GM23248 (cell line): ENCODE measurements around the gene CNTN4. TPM values are rescaled to one million over a fixed set of nuclear protein-coding genes. Genes with fewer than 3 reads are reported as not detected.

Experiments
- DNase-seq: peaks from one replicate; pipeline ENCODE4 v3.0.0-alpha.2; 2015
- H2AFZ ChIP-seq: fragments of 200-600 bp; sonication (generic); 2 replicates; pipeline ENCODE4 v1.6.1; 2016; ENCODE audit warnings: antibody characterized with exemption
- H3F3A ChIP-seq: fragments of 200-600 bp; sonication (generic); 2 replicates; pipeline ENCODE4 v1.6.1; 2016; ENCODE audit warnings: mild to moderate bottlenecking, antibody characterized with exemption, mixed run types; ENCODE audit not compliant: insufficient read depth
- H3K27ac ChIP-seq: fragments of 200-600 bp; sonication (generic); 2 replicates; pipeline ENCODE4 v1.5.1; 2016; ENCODE audit warnings: mild to moderate bottlenecking
- H3K27me3 ChIP-seq: fragments of 200-600 bp; sonication (generic); replicated peaks from 2 replicates; pipeline ENCODE4 v1.6.1; 2016; ENCODE audit warnings: mild to moderate bottlenecking; ENCODE audit not compliant: insufficient read depth
- H3K36me3 ChIP-seq: fragments of 200-600 bp; sonication (generic); 2 replicates; pipeline ENCODE4 v1.6.1; 2016; ENCODE audit warnings: low read depth, mild to moderate bottlenecking
- H3K4me1 ChIP-seq: fragments of 200-600 bp; sonication (generic); 2 replicates; pipeline ENCODE4 v1.6.1; 2016; ENCODE audit warnings: mild to moderate bottlenecking; ENCODE audit not compliant: insufficient read depth
- H3K4me2 ChIP-seq: fragments of 200-600 bp; sonication (generic); one replicate; pipeline ENCODE4 v1.6.1; 2016; ENCODE audit warnings: mild to moderate bottlenecking; ENCODE audit not compliant: unreplicated experiment
- H3K4me3 ChIP-seq: fragments of 200-600 bp; sonication (generic); 2 replicates; pipeline ENCODE4 v1.5.1; 2016; ENCODE audit warnings: mild to moderate bottlenecking
- H3K79me2 ChIP-seq: fragments of 200-600 bp; sonication (generic); 2 replicates; pipeline ENCODE4 v1.6.1; 2016; ENCODE audit warnings: mild to moderate bottlenecking; ENCODE audit not compliant: insufficient read depth
- H3K9ac ChIP-seq: fragments of 200-600 bp; sonication (generic); 2 replicates; pipeline ENCODE4 v1.6.1; 2016; ENCODE audit warnings: mild to moderate bottlenecking
- H3K9me2 ChIP-seq: fragments of 200-600 bp; sonication (generic); 2 replicates; pipeline ENCODE4 v1.6.1; 2016; ENCODE audit warnings: mixed run types, mild to moderate bottlenecking, moderate library complexity; ENCODE audit not compliant: insufficient read depth
- H3K9me3 ChIP-seq: fragments of 200-600 bp; sonication (generic); one replicate; pipeline ENCODE4 v1.6.1; 2017; ENCODE audit warnings: low read depth
- H4K20me1 ChIP-seq: fragments of 200-600 bp; sonication (generic); 2 replicates; pipeline ENCODE4 v1.6.0; 2016; ENCODE audit not compliant: insufficient read depth
- EZH2 ChIP-seq: fragments of 200-600 bp; sonication (generic); IDR thresholded peaks from 2 replicates; pipeline ENCODE4 v1.6.1; 2018; ENCODE audit warnings: antibody characterized with exemption, mild to moderate bottlenecking; ENCODE audit not compliant: insufficient read depth, poor library complexity, severe bottlenecking
- EZH2phosphoT487 ChIP-seq: fragments of 200-600 bp; sonication (generic); IDR thresholded peaks from 2 replicates; pipeline ENCODE4 v1.6.1; 2018; ENCODE audit warnings: antibody characterized with exemption, moderate library complexity, mild to moderate bottlenecking, low read depth; ENCODE audit not compliant: insufficient read depth
- WGBS, 2 experiments: methylation state at CpG; one replicate each; pipeline ENCODE4 v1.1.6; 2015 to 2017; ENCODE audit warnings: low lambda C conversion rate in 2 of 2, low coverage in 1 of 2; ENCODE audit errors: missing lambda C conversion rate in 2 of 2; 5-methylcytosine and 5-hydroxymethylcytosine counted together
- in situ Hi-C: fragments of 300-500 bp; cut with MboI; formaldehyde crosslinking; loops from 2 replicates; pipeline ENCODE4 v1.15.0; 2020
- polyA plus RNA-seq: library from polyadenylated mRNA; unstranded; fragments of >200 nt; fragmentation: Nextera tagmentation; extraction: Ambion mirVana; gene quantifications from 2 replicates; pipeline ENCODE4 v1.2.1, GENCODE V29; 2016
- total RNA-seq: library from RNA; depleted of rRNA; stranded (reverse); fragments of >200 nt; shearing (Covaris generic); gene quantifications from 2 replicates; pipeline ENCODE4 v1.2.3, GENCODE V29; 2014

The CNTN4 gene
- total and polyA plus RNA-seq, 2 experiments from 2014 or later, result not detected

DNA sequence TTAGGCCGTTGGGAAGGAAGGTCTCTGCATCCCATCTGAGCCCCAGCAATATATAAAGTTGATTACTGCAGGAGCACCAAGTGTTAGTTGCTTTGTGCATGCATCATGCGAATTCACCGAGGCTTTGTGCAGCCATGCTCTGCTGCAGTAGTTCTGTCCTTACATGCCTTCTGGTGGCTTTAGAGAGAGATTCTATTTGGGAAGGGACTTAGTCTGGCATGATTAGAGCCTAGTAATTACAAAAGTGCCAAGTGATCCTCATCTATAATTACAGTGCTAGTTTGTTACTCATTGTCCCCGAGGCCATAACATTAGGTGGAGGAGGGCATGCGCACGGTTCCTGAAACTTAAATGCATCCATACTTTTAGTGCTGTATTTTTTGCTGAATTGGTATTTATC is 353.6 kb downstream of the CNTN4 start:
- Histone ChIP-seq H3K9me3 (no peaks in the 10 kb centered on the region), H3K9me2 (no peaks in the 10 kb centered on the region), H3K4me2 (no peak overlapping the region), H3K27ac (no peak overlapping the region), H3F3A (no peaks in the 10 kb centered on the region), H3K4me3 (no peak overlapping the region), H3K4me1 (no peaks in the 10 kb centered on the region), H2AFZ (no peak overlapping the region), H3K27me3 (no peaks in the 10 kb centered on the region), H4K20me1 (no peaks in the 10 kb centered on the region), H3K36me3 (no peaks in the 10 kb centered on the region), H3K79me2 (no peaks in the 10 kb centered on the region), H3K9ac (no peak overlapping the region)
- in situ Hi-C loops, result no loop called here
- WGBS, 2 experiments, result 4 to 11% methylated on average over 6 of the region's 6 CpGs
- no peak for DNase-seq
- TF ChIP-seq EZH2phosphoT487 (no peak), EZH2 (no peak)

DNA sequence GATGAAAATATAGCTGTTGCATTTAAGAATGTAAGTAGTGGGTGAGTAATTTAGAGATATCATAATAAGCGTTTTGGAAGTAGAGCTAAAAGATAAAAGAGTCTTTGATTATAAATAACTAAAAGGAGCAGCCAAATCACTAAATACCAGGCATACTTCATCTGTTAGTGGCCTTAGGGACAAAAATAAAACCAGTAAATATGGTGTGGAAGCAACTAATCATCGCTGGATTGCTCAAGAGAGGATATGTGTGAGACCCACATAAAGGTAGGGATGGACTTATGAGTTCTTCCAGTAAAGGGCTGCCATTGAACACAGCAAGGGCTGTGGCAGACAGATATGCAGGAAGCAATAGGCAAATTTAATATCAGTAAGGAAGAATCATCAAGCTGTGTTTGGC is 356.2 kb downstream of the CNTN4 start:
- Histone ChIP-seq H3K27me3 (no peaks in the 10 kb centered on the region), H3F3A (no peaks in the 10 kb centered on the region), H4K20me1 (no peaks in the 10 kb centered on the region), H3K79me2 (no peaks in the 10 kb centered on the region), H3K4me2 (no peak overlapping the region), H3K27ac (no peak overlapping the region), H3K36me3 (no peaks in the 10 kb centered on the region), H3K4me1 (no peaks in the 10 kb centered on the region), H3K4me3 (no peak overlapping the region), H3K9me3 (no peaks in the 10 kb centered on the region), H2AFZ (no peak overlapping the region), H3K9me2 (no peaks in the 10 kb centered on the region), H3K9ac (no peak overlapping the region)
- no peak for DNase-seq
- no peak for TF ChIP-seq EZH2
- TF ChIP-seq EZH2phosphoT487, result no peak
- WGBS, 2 experiments, result 3 to 11% methylated on average over 2 of the region's 2 CpGs
- in situ Hi-C loops, result no loop called here

DNA sequence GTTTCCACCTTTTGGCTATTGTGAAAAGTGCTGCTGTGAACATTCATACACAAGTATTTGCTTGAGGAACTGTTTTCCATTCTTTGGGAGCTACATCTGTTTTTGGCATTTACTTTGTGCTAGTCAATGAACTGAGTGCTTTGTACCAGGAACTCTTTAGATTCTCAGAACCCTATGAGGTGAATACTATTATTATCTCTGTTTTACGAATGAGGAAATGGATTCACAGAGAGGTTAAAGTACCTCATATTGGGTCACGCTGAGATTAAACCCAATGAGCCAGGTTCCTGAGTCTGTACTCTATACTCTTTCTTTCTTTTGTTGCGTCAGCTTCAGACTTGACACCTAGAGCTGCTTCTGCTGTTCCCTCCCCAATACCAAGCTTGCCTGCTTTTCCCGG is 358.1 kb downstream of the CNTN4 start:
- no peaks in the 10 kb centered on the region for H3K4me1 ChIP-seq
- no peak overlapping the region for H3K4me2 ChIP-seq
- no peak overlapping the region for H2AFZ ChIP-seq
- no peak overlapping the region for H3K9ac ChIP-seq
- no peak for DNase-seq
- no peaks in the 10 kb centered on the region for H3F3A ChIP-seq
- no peak overlapping the region for H3K27ac ChIP-seq
- no peaks in the 10 kb centered on the region for H4K20me1 ChIP-seq
- in situ Hi-C loops, result no loop called here
- no peaks in the 10 kb centered on the region for H3K9me3 ChIP-seq
- no peaks in the 10 kb centered on the region for H3K79me2 ChIP-seq
- H3K4me3 ChIP-seq, result no peak overlapping the region
- no peaks in the 10 kb centered on the region for H3K27me3 ChIP-seq
- H3K9me2 ChIP-seq, result no peaks in the 10 kb centered on the region
- TF ChIP-seq EZH2 (no peak), EZH2phosphoT487 (no peak)
- WGBS, 2 experiments, result 35 to 46% methylated on average over 4 of the region's 4 CpGs
- H3K36me3 ChIP-seq, result no peaks in the 10 kb centered on the region

DNA sequence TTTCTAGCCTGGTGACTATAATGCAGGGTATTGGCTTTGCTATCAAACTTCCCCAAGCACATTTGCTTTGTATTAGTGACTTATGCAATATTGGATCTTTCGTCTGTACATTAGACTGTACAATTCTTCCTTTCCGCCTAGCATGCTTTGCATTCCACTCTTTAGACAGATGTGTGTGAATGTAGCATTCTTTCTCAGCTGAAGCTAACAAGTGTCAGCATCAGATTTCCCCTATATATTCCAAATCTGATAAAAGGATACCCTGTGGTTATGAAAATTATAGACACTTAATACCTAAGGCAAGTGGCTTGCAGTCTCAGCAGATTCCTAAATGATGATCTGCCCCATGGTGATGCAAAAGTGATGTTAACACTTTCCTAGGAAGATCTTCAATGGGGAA is 360.1 kb downstream of the CNTN4 start:
- 10 to 14% methylated on average over 2 of the region's 2 CpGs for WGBS, 2 experiments
- Histone ChIP-seq H3K79me2 (no peaks in the 10 kb centered on the region), H3K4me1 (no peaks in the 10 kb centered on the region), H3K36me3 (no peaks in the 10 kb centered on the region), H3K9me2 (no peaks in the 10 kb centered on the region), H3K27ac (no peak overlapping the region), H3F3A (no peaks in the 10 kb centered on the region), H3K9ac (no peak overlapping the region), H3K4me3 (no peak overlapping the region), H3K27me3 (no peaks in the 10 kb centered on the region), H2AFZ (no peak overlapping the region), H4K20me1 (no peaks in the 10 kb centered on the region), H3K9me3 (no peaks in the 10 kb centered on the region), H3K4me2 (no peak overlapping the region)
- in situ Hi-C loops, result no loop called here
- TF ChIP-seq EZH2 (no peak), EZH2phosphoT487 (no peak)
- DNase-seq, result no peak

DNA sequence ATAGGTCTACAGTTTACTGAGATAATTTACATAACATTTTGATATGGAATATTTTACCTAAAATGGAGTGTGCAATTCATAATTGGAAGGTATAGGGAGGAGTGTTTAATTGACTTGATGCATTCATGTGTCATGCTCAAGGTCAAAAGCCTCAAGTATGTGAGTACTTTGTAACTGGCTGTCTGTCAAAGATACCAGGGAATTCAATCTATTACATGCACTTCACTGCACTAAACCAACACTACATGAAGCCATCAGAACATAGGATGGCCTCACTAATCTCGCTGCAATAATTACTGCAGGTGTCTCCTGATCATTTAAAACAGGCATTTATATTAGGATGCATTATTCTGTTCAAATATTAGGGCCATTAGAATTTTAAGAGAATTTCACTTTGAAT is 367.2 kb downstream of the CNTN4 start:
- no peaks in the 10 kb centered on the region for H3K4me1 ChIP-seq
- in situ Hi-C loops, result no loop called here
- DNase-seq, result no peak
- no peaks in the 10 kb centered on the region for H3K79me2 ChIP-seq
- H2AFZ ChIP-seq, result no peak overlapping the region
- no peak overlapping the region for H3K4me2 ChIP-seq
- H3K9me3 ChIP-seq, result no peaks in the 10 kb centered on the region
- H3K4me3 ChIP-seq, result no peak overlapping the region
- no peaks in the 10 kb centered on the region for H3F3A ChIP-seq
- H4K20me1 ChIP-seq, result no peaks in the 10 kb centered on the region
- H3K9me2 ChIP-seq, result no peaks in the 10 kb centered on the region
- H3K27me3 ChIP-seq, result no peaks in the 10 kb centered on the region
- WGBS, 2 experiments, result 6 to 8% methylated on average over 1 of the region's 1 CpG
- no peak overlapping the region for H3K9ac ChIP-seq
- H3K36me3 ChIP-seq, result no peaks in the 10 kb centered on the region
- TF ChIP-seq EZH2phosphoT487 (no peak), EZH2 (no peak)
- no peak overlapping the region for H3K27ac ChIP-seq
